C1 segment of cervical spinal cord (tissue), 14 donors: ENCODE data around the gene HBG1.

Source experiments
- DNase-seq, 14 donors: peaks; one replicate each; lab custom pipeline; 2025; lab: John Stamatoyannopoulos, UW

The HBG1 gene

DNA sequence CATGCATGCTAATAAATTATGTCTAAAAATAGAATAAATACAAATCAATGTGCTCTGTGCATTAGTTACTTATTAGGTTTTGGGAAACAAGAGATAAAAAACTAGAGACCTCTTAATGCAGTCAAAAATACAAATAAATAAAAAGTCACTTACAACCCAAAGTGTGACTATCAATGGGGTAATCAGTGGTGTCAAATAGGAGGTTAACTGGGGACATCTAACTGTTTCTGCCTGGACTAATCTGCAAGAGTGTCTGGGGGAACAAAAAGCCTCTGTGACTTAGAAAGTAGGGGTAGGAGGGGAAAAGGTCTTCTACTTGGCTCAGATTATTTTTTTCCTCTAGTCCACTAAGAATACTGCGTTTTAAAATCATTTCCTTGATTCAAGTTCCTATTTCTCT, 22.0 kb downstream of the HBG1 start:
- no peak for DNase-seq

- no peak for DNase-seq
Measured at GRCh38 chr11:5226732-5227310, 22.8 kb downstream of the HBG1 start, which contains the start of gene HBB. HBB (minus strand) TSS chr11:5227071; CDS start chr11:5227021, 50 bp downstream.

DNA sequence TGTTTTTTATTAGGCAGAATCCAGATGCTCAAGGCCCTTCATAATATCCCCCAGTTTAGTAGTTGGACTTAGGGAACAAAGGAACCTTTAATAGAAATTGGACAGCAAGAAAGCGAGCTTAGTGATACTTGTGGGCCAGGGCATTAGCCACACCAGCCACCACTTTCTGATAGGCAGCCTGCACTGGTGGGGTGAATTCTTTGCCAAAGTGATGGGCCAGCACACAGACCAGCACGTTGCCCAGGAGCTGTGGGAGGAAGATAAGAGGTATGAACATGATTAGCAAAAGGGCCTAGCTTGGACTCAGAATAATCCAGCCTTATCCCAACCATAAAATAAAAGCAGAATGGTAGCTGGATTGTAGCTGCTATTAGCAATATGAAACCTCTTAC, 24.2 kb downstream of the HBG1 start:
- DNase-seq = no peak

GRCh38 chr11:5224538-5225479, 24.8 kb downstream of the HBG1 start:
- DNase-seq = no peak

GRCh38 chr11:5223686-5224085, 26.0 kb downstream of the HBG1 start:
- no peak for DNase-seq

- DNase-seq = no peak
Measured at GRCh38 chr11:5223146-5223545, 26.5 kb downstream of the HBG1 start.

DNA sequence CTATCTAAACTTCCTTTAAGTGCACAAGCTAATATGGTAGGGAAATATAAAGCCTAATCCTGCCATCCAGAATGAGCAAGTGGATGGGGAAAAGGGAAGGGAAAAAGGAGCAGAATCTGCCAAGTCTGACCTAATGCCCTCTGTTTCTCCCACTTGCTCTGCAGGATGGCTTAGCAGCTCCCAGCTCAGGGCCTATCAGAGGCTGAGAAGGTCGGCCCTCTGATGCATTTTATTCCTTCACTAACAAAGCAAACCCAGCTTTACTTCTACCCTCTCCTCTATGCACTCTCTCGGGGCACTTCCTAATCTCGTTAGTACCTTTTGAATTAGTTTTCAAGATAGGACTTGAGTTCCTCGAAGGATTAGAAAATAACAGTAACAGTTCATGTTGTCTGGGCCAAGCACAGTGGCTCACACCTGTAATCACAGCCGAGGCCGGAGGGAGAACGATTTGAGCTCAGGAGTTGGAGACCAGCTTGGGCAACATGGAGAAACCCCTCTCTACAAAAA, 39.2 kb downstream of the HBG1 start:
- no peak for DNase-seq

DNA sequence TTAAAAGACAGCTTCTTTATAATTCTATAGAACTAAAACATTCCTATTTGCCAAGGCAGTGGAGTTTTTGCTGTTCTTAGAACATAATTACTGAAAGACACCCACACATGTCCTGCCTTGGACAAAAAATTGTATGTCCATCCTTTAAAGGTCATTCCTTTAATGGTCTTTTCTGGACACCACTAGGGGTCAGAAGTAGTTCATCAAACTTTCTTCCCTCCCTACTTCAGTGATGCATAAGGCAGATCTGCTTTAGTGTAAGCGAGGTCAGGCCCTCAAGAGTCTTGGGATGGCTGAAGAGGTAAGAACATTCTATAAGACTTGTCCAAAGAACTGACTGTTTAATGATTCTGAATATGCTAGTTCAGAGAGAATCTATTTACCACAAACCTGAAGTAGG, 44.9 kb downstream of the HBG1 start:
- no peak for DNase-seq

DNA sequence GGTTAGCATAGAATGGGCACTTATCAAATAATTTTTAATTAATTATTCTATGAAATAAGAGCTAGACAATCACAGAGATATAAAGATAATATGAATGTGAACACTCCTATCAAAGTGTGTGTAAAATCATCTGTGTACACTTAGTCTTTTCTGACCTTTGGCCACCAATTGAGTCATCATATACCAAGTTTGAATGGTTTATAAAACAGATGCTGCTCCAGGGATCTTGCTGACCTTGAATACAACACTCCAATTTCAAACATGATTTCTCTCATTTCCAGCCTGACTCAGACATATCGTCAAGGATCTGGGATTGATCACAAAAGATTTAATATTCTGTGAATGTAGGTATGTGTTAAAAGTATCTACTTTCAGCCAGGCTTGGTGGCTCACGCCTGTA, 46.3 kb downstream of the HBG1 start:
- DNase-seq = no peak

- no peak for DNase-seq
Measured at GRCh38 chr11:5200582-5200981, 49.1 kb downstream of the HBG1 start, which contains the start of gene OR51V1. OR51V1 (minus strand) TSS chr11:5200682; CDS start chr11:5200682, 0 bp downstream.

GRCh38 chr11:5198285-5198684, 51.4 kb downstream of the HBG1 start:
- DNase-seq = no peak
